AG10803 (cell line): Measurements from ENCODE around the gene CRYBB3.
A peak's percentile ranks its signal among the peaks of the same experiment; 100 is the strongest.

Experiments used
- DNase-seq: peaks from one replicate; pipeline ENCODE4 v3.0.0; 2010; ENCODE audit warnings: low read depth
- H3K4me3 ChIP-seq: 2 replicates; pipeline ENCODE4 v1.5.1; 2011; ENCODE audit warnings: mild to moderate bottlenecking, low read length, control low read depth
- CTCF ChIP-seq: conservative IDR thresholded peaks from 2 replicates; pipeline ENCODE4 v1.5.1; 2011; ENCODE audit warnings: mild to moderate bottlenecking, low read length, control low read depth, inconsistent platforms

Gene CRYBB3

GRCh38 chr22:25199731-25200520 lies at the start of gene CRYBB3:
Gene CRYBB3, plus strand, starts transcription at chr22:25199858. Its CDS starts 1,539 bp downstream, at chr22:25201397.
- H3K4me3 ChIP-seq = no peak within 1 kb of the TSS
- no peak for TF ChIP-seq CTCF
- DNase-seq = no peak

- no peak for TF ChIP-seq CTCF
- DNase-seq = peak; percentile 66
- no peak overlapping the region for H3K4me3 ChIP-seq
Observed at GRCh38 chr22:25153961-25154666, 45.5 kb upstream of the CRYBB3 start.

- DNase-seq = no peak
- no peak for TF ChIP-seq CTCF
- H3K4me3 ChIP-seq = no peak overlapping the region
Observed at GRCh38 chr22:25154667-25154999, 45.0 kb upstream of the CRYBB3 start.

- no peak for DNase-seq
- no peak overlapping the region for H3K4me3 ChIP-seq
- no peak for TF ChIP-seq CTCF
Observed at GRCh38 chr22:25156736-25157135, 42.9 kb upstream of the CRYBB3 start.

- DNase-seq = no peak
- H3K4me3 ChIP-seq = no peak overlapping the region
- TF ChIP-seq CTCF = no peak
Observed at GRCh38 chr22:25159028-25159427, 40.6 kb upstream of the CRYBB3 start.

- TF ChIP-seq CTCF = no peak
- no peak overlapping the region for H3K4me3 ChIP-seq
- DNase-seq = no peak
Observed at GRCh38 chr22:25160120-25160996, 39.3 kb upstream of the CRYBB3 start.
